CD4-positive, alpha-beta memory T cell (primary cell): ENCODE measurements around the gene SPAG9. TPM values are rescaled to one million over a fixed set of nuclear protein-coding genes. Genes with fewer than 3 reads are reported as not detected.

ENCODE experiments used
- CTCF ChIA-PET: fragments of 350-600 bp; sonication (Branson Sonifier 250); formaldehyde crosslinking; loops from one replicate; lab custom pipeline; 2021; ENCODE audit warnings: inconsistent platforms; ENCODE audit not compliant: partially characterized antibody; lab: Charles Lee
- POLR2A ChIA-PET: fragments of 350-600 bp; sonication (Branson Sonifier 250); formaldehyde crosslinking; loops from one replicate; lab custom pipeline; 2021; ENCODE audit not compliant: partially characterized antibody; lab: Charles Lee
- DNase-seq, 5 donors: peaks; one replicate each; pipeline versions ENCODE4 v3.0.0 to v3.0.0-alpha.2; 2020 to 2022; ENCODE audit warnings: mixed read lengths in 1 of 5
- H3K27ac ChIP-seq: one replicate; pipeline ENCODE4 v1.7.0; 2013; ENCODE audit warnings: low read depth, low read length
- H3K27me3 ChIP-seq: 2 replicates; pipeline ENCODE4 v1.7.0; 2013; ENCODE audit warnings: mild to moderate bottlenecking, low read length, moderate library complexity; ENCODE audit not compliant: insufficient read depth
- H3K36me3 ChIP-seq: 2 replicates; pipeline ENCODE4 v1.7.0; 2013; ENCODE audit warnings: mild to moderate bottlenecking, low read length, moderate library complexity; ENCODE audit not compliant: insufficient read depth
- H3K4me1 ChIP-seq: 2 replicates; pipeline ENCODE4 v1.7.0; 2013; ENCODE audit warnings: mild to moderate bottlenecking, low read length, moderate library complexity; ENCODE audit not compliant: insufficient read depth
- H3K4me3 ChIP-seq, 2 donors: one replicate each; pipeline ENCODE4 v1.7.0; 2013; ENCODE audit warnings: low read length in 2 of 2, mild to moderate bottlenecking in 1 of 2
- H3K9me3 ChIP-seq, 2 donors: one replicate each; pipeline ENCODE4 v1.7.0; 2013; ENCODE audit warnings: low read length in 2 of 2, control low read depth in 1 of 2; ENCODE audit not compliant: control insufficient read depth in 1 of 2
- H3K27ac Mint-ChIP-seq, 7 donors: one replicate each; pipeline ENCODE4 v1.8.0; 2020 to 2021; ENCODE audit warnings: mixed read lengths in 7 of 7, mild to moderate bottlenecking in 6 of 7, inconsistent platforms in 3 of 7, moderate library complexity in 3 of 7
- H3K27me3 Mint-ChIP-seq, 2 donors: one replicate each; pipeline ENCODE4 v1.8.0; 2020 to 2021; ENCODE audit warnings: mixed read lengths in 2 of 2
- H3K36me3 Mint-ChIP-seq, 2 donors: one replicate each; pipeline ENCODE4 v1.8.0; 2020 to 2021; ENCODE audit warnings: mixed read lengths in 2 of 2, inconsistent platforms in 1 of 2, mild to moderate bottlenecking in 1 of 2
- H3K4me1 Mint-ChIP-seq, 4 donors: one replicate each; pipeline ENCODE4 v1.8.0; 2020 to 2021; ENCODE audit warnings: mixed read lengths in 4 of 4, mild to moderate bottlenecking in 1 of 4
- H3K4me3 Mint-ChIP-seq, 8 donors: one replicate each; pipeline ENCODE4 v1.8.0; 2020 to 2021; ENCODE audit warnings: mixed read lengths in 8 of 8, mild to moderate bottlenecking in 7 of 8, moderate library complexity in 6 of 8, inconsistent platforms in 3 of 8
- H3K9me3 Mint-ChIP-seq, 8 donors: one replicate each; pipeline ENCODE4 v1.8.0; 2020 to 2021; ENCODE audit warnings: mixed read lengths in 8 of 8, mild to moderate bottlenecking in 5 of 8, inconsistent platforms in 3 of 8, moderate library complexity in 1 of 8
- intact Hi-C: fragments of 100-400 bp; cut with micrococcal nuclease; formaldehyde crosslinking; loops from one replicate; pipeline ENCODE4 v1.15.1; 2023
- polyA plus RNA-seq, 2 donors: library from polyadenylated mRNA; unstranded; fragments of 300-500 nt; fragmentation: Illumina TruSeq; gene quantifications; one replicate each; pipeline ENCODE4 v1.2.3, GENCODE V29; 2021
- total RNA-seq, 2 experiments: library from RNA; stranded (reverse); gene quantifications; one replicate each; pipeline ENCODE4 v1.2.3, GENCODE V29; 2021

The SPAG9 gene
- total and polyA plus RNA-seq, 4 experiments from 2014 or later: 3.2 to 62.3 (median 36.0) TPM

DNA sequence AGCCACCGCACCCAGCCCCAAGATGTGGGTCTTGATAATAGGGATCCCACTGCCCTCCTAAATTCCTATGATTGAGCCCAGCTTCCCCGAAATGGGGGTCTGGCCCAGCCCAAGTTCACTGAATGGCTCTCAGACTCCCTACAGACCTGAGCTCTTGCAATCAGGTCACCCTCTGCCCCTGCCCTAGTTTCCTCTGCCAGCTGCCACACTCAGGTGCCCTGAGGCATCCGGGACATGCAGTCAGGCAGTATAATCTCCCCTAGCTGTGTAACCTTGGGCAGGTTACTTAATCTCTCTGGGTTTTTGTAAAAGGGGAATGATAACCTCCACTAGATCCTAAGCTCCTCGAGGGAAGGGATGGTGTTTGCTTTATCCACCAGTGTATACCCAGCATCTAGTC, 193.4 kb downstream of the SPAG9 start:
- Histone ChIP-seq H3K9me3 (no peaks in the 10 kb centered on the region), H3K27ac (no peak overlapping the region), H3K4me1 (peaks cover 41% of the 10 kb centered on the region), H3K27me3 (no peaks in the 10 kb centered on the region), H3K4me3 (no peak overlapping the region), H3K36me3 (no peaks in the 10 kb centered on the region)
- Mint-ChIP-seq H3K27ac (peak overlapping the region in 6 of 7 donors; percentile 36 to 84 (median 71)), H3K27me3 (no peaks in the 10 kb centered on the region), H3K4me1 (peaks cover 18 to 84% (median 41%) of the 10 kb centered on the region in 4 donors), H3K4me3 (peak overlapping the region in 3 of 8 donors; percentile 15 to 48 (median 33)), H3K36me3 (no peaks in the 10 kb centered on the region), H3K9me3 (no peaks in the 10 kb centered on the region)
- ChIA-PET CTCF (interaction anchor here (0.6 to 2.0 kb wide), 4 partner anchors 21 to 75 kb away, joined by 3 to 5 read pairs (median 4); partner anchors contain the start of gene TOB1), POLR2A (interaction anchor here (1.0 to 33.8 kb wide), 4 partner anchors 17 to 65 kb away, joined by 5 to 688 read pairs (median 10); partner anchors contain the start of gene TOB1)
- DNase-seq: no peak
- intact Hi-C loops: no loop called here

DNA sequence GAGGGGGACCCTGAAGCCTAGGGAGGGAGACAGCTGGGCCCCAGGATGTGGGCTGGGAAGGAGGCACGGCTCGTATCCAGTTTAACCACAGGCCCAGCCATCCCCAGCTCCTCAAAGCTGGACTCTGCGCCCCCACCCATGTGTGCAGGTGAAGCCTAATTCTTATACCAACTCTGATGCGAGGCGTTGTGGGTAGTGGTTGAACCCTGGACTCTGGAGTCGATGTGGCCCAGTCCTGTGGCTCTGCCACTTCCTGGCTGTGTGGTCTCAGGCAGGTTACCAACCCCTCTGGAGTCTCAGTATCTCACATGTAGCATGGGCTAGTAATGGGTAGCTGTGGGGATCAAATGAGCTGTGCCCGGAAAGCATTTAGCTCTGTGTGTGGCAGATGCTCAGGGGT, 194.1 kb downstream of the SPAG9 start:
- no peaks in the 10 kb centered on the region for H3K27me3 Mint-ChIP-seq
- peaks cover 14 to 76% (median 37%) of the 10 kb centered on the region in 4 donors for H3K4me1 Mint-ChIP-seq
- H3K9me3 ChIP-seq: no peaks in the 10 kb centered on the region
- H3K27ac Mint-ChIP-seq: peak overlapping the region in 6 of 7 donors; percentile 22 to 84 (median 68)
- H3K27me3 ChIP-seq: no peaks in the 10 kb centered on the region
- no peak overlapping the region for H3K27ac ChIP-seq
- POLR2A ChIA-PET: interaction anchor here (0.6 to 33.8 kb wide), 4 partner anchors 18 to 64 kb away, joined by 3 to 688 read pairs (median 8); partner anchors contain the start of gene TOB1
- intact Hi-C loops: no loop called here
- no peak overlapping the region for H3K4me3 ChIP-seq
- DNase-seq: no peak
- H3K4me3 Mint-ChIP-seq: peak overlapping the region in 2 of 8 donors; percentile 10 to 48
- peaks cover 34% of the 10 kb centered on the region for H3K4me1 ChIP-seq
- CTCF ChIA-PET: interaction anchor here (1.2 to 2.0 kb wide), 3 partner anchors 23 to 74 kb away, joined by 4 to 5 read pairs (median 4); no protein-coding TSS in a partner anchor
- no peaks in the 10 kb centered on the region for H3K36me3 ChIP-seq
- H3K9me3 Mint-ChIP-seq: no peaks in the 10 kb centered on the region
- H3K36me3 Mint-ChIP-seq: no peaks in the 10 kb centered on the region

DNA sequence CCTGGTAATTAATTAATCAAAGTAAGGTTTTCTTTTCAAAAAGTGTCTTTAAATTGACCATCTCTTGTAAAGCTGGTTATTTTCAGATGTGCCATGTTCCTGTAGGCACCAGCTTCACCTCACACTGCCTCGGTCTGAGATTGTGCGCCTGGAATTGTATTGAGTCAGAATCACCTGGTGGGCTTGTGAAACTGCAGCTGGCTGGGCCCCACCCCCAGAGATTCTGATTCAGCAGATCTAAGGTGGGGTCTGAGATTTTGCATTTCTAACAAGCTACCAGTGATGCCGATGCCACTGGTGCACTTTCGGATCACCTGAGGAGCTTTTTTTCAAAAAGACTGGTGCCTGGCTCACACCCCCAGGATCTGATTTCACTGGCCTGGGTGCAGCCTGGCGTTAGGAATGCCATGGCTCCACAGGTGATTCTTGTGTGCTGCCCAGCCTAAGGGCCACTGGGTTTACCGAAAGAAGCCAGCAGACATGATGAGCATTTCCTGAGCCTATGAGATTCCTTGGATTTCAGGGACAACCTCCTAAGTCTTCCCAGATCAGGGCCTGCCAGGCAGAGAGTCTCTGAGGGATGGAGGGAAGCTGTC, 195.3 kb downstream of the SPAG9 start:
- H3K27me3 ChIP-seq: no peaks in the 10 kb centered on the region
- no peak overlapping the region for H3K27ac ChIP-seq
- H3K4me1 Mint-ChIP-seq: peaks cover 11 to 66% (median 34%) of the 10 kb centered on the region in 4 donors
- ChIA-PET POLR2A (interaction anchor here (1.0 to 33.8 kb wide), 3 partner anchors 8 to 63 kb away, joined by 4 to 688 read pairs (median 12); partner anchors contain the start of gene TOB1), CTCF (interaction anchor here (1.4 to 2.0 kb wide), 2 partner anchors 24 to 73 kb away, joined by 4 to 10 read pairs; no protein-coding TSS in a partner anchor)
- intact Hi-C loops: no loop called here
- no peak overlapping the region for H3K4me3 Mint-ChIP-seq
- no peak overlapping the region for H3K4me3 ChIP-seq
- DNase-seq: no peak
- H3K27me3 Mint-ChIP-seq: no peaks in the 10 kb centered on the region
- no peaks in the 10 kb centered on the region for H3K9me3 ChIP-seq
- no peaks in the 10 kb centered on the region for H3K36me3 ChIP-seq
- no peaks in the 10 kb centered on the region for H3K9me3 Mint-ChIP-seq
- peak overlapping the region in 4 of 7 donors; percentile 42 to 73 (median 62) for H3K27ac Mint-ChIP-seq
- no peaks in the 10 kb centered on the region for H3K36me3 Mint-ChIP-seq
- peaks cover 27% of the 10 kb centered on the region for H3K4me1 ChIP-seq

DNA sequence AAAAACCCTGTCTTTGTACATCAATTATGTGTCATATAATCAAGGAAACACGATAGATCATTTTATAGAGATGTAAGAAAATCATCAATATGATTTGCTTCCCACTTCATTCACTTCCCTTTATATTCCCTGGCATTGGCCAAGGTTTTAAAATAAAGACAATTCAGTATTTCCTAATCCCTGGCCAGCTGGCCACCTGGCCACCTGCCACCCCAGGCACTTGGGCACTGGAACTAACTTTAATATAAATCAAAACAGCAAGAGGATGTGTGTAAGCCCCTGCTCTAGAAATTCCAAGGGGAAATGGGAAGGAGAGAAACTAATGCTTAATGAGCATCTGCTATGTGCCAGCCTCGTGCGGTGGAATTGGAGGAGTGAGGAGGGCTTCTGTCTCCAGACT, 195.9 kb downstream of the SPAG9 start:
- intact Hi-C loops: no loop called here
- H3K4me1 Mint-ChIP-seq: peaks cover 12 to 66% (median 35%) of the 10 kb centered on the region in 4 donors
- DNase-seq: no peak
- H3K27ac ChIP-seq: no peak overlapping the region
- no peak overlapping the region for H3K4me3 Mint-ChIP-seq
- no peaks in the 10 kb centered on the region for H3K27me3 ChIP-seq
- no peaks in the 10 kb centered on the region for H3K9me3 Mint-ChIP-seq
- no peaks in the 10 kb centered on the region for H3K36me3 ChIP-seq
- H3K4me3 ChIP-seq: no peak overlapping the region
- no peaks in the 10 kb centered on the region for H3K27me3 Mint-ChIP-seq
- ChIA-PET CTCF (interaction anchor here (1.4 to 2.0 kb wide), 2 partner anchors 25 to 72 kb away, joined by 4 to 10 read pairs; no protein-coding TSS in a partner anchor), POLR2A (interaction anchor here (1.0 to 33.8 kb wide), 3 partner anchors 8 to 62 kb away, joined by 4 to 688 read pairs (median 12); partner anchors contain the start of gene TOB1)
- H3K9me3 ChIP-seq: no peaks in the 10 kb centered on the region
- peaks cover 27% of the 10 kb centered on the region for H3K4me1 ChIP-seq
- H3K27ac Mint-ChIP-seq: peak overlapping the region in 6 of 7 donors; percentile 48 to 82 (median 73)
- H3K36me3 Mint-ChIP-seq: no peaks in the 10 kb centered on the region

DNA sequence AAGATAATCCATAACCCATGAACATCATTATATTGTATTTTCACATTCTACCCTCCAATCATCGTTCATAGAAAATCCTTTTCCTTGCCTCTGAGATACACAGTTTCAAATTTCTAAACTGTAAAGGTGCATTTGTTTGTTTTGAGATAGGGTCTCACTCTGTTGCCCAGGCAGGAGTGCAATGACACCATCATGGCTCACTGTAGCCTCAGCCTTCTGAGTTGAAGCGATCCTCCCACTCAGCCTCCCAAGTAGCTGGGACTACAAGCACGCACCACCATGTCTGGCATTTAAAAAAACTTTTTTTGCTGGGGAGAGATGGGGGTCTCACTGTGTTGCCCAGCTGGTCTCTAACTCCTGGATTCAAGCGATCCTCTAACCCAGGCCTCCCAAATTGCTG, 196.4 kb downstream of the SPAG9 start:
- Histone ChIP-seq H3K36me3 (no peaks in the 10 kb centered on the region), H3K27ac (no peak overlapping the region), H3K4me3 (no peak overlapping the region), H3K9me3 (no peaks in the 10 kb centered on the region), H3K4me1 (peaks cover 32% of the 10 kb centered on the region), H3K27me3 (no peaks in the 10 kb centered on the region)
- Mint-ChIP-seq H3K4me1 (peaks cover 16 to 69% (median 39%) of the 10 kb centered on the region in 4 donors), H3K4me3 (no peak overlapping the region), H3K36me3 (no peaks in the 10 kb centered on the region), H3K27me3 (no peaks in the 10 kb centered on the region), H3K27ac (peak overlapping the region in 5 of 7 donors; percentile 48 to 86 (median 76)), H3K9me3 (no peaks in the 10 kb centered on the region)
- no peak for DNase-seq
- ChIA-PET CTCF (interaction anchor here (2.0 kb wide), 1 partner anchor 72 kb away, joined by 10 read pairs; no protein-coding TSS in a partner anchor), POLR2A (interaction anchor here (33.8 kb wide), 1 partner anchor 62 kb away, joined by 688 read pairs; the partner anchor contains the start of gene TOB1)
- intact Hi-C loops: no loop called here

DNA sequence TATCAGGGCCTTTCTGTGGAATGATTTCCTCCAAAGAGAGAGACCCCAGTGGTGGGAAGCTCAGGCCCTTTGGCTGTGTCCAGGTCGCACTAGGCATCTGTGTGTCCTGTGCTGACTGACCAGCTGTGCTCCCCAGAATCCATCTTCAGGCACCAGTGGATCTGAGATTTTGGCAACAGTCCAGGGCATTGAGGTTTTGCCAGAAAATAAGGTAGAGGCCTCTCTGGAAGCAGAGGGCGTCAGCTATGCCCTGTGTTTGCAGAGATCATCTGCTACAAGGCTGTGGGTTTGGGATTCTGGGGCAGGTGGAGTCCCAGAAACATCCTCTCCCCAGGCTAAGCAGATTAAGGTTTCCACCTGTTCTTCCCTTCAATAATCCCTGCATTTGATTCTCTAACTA, 197.1 kb downstream of the SPAG9 start:
- H3K4me1 Mint-ChIP-seq: peaks cover 21 to 70% (median 40%) of the 10 kb centered on the region in 4 donors
- CTCF ChIA-PET: interaction anchor here (0.6 kb wide), 1 partner anchor 1254 kb away, joined by 5 read pairs; no protein-coding TSS in a partner anchor

More for the DNA sequence above, 197.1 kb downstream of the SPAG9 start:
- intact Hi-C loops: no loop called here
- no peak for DNase-seq
- no peaks in the 10 kb centered on the region for H3K27me3 Mint-ChIP-seq
- H3K4me3 ChIP-seq: no peak overlapping the region
- H3K36me3 Mint-ChIP-seq: no peaks in the 10 kb centered on the region
- H3K4me3 Mint-ChIP-seq: no peak overlapping the region
- no peaks in the 10 kb centered on the region for H3K27me3 ChIP-seq
- POLR2A ChIA-PET: interaction anchor here (1.2 to 33.8 kb wide), 2 partner anchors 12 to 61 kb away, joined by 3 to 688 read pairs; partner anchors contain the start of gene TOB1
- peak overlapping the region in 1 of 7 donors; percentile 52 for H3K27ac Mint-ChIP-seq
- no peak overlapping the region for H3K27ac ChIP-seq
- H3K36me3 ChIP-seq: no peaks in the 10 kb centered on the region
- peaks cover 39% of the 10 kb centered on the region for H3K4me1 ChIP-seq
- no peaks in the 10 kb centered on the region for H3K9me3 ChIP-seq
- no peaks in the 10 kb centered on the region for H3K9me3 Mint-ChIP-seq
